Measurements from ENCODE around the gene CXCR2.
"Not testable (repeated sequence)": the region's sequence is repeated elsewhere in the genome, so short reads cannot be mapped to it uniquely, and the experiment has no call there.

CXCR2 gene

DNA sequence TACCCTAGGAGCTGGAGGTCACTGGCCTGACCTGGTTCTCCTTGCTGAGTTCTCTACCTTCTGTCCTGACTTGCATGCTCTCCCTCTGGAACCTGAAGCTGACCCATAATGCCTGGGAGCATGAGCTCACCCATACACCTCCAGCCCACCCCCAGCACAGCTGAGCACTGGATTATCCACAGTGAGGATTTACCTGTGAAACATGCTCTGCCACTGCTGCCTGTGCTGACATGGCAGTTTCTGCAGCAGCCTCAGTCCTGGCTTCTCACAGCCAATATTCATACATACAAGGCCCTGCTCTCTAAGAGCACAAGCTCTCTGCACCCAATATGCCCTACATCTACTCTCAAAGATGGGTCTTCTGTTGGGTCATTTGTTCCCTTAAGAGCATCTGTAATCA, 5.0 kb downstream of the CXCR2 start:
- no peak for DNase-seq

DNA sequence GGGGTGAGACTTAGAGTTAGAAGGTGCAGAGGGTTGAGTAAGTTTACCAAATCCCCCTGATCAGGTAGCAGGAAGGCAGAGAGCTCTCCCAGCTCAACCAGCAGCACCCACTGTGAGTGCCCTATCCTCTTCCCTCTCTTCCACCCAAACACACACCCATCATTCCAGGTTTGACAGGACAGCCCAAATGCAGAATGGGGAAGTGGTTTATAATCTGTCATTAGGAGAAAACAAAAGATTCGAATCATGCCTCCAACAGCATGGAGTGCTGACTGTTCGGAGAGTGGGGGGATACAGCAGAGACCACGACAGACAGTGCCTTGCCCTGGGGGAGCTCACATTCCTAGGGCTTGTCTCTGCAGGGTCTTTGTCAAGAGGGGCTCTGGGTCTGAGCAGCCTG, 11.7 kb downstream of the CXCR2 start:
- no peak for DNase-seq

DNA sequence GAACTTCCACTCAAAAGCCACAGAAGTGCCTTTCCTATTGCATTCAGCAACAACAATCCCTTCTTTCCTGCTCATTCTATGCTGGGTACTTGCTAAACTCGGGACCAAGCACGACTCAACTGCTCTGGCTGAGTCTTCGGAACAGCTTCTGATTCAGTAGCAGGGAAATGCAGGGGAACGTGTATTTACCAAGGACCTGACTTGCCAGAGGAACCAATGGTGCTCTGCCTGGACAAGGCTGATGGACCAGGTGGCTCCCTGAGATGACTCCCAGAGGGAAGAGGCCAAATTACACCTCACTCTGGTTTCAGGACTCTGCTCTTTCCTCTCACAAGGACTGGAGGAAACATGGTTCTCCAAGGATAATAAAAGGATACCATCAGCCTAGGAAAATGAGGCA, 12.2 kb downstream of the CXCR2 start:
- DNase-seq: no peak

DNA sequence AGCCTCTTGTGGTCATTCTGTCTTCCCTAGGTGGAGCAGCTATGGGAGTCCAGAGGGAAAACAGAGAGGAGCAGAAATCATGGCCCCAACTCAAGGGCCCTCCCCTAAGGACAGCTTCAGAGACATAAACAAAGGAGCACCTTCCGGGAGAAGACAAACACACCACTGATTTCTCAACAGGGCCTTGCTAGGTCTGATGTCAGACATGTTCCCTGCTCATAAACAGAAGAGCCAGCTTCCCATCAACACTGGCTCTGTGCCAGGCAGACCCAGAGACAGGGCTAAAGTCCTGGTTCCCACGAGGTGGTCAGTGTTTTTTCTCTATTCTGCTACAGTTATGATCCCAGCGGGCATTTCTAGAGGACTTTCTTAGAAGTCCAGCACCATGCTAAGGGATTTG, 19.3 kb downstream of the CXCR2 start:
- DNase-seq: no peak

DNA sequence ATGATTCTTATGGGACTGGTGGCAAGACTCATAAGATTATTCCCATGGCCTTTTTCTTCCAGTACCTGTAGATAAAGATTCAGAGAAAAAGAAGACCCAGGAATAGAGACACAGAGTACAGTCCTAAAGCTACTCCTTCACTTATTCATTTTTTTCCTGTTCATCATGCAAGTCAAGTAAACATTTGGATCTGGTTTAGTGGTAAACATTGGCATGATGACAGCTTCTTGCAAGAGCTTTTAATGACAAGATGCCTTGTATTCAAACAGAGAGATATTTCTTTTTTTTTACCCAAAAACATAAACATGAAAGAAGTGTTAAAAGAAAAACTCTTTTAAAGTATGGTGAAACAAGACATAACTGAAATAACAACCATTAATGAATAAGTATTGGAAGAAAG, 20.2 kb downstream of the CXCR2 start:
- no peak for DNase-seq

DNA sequence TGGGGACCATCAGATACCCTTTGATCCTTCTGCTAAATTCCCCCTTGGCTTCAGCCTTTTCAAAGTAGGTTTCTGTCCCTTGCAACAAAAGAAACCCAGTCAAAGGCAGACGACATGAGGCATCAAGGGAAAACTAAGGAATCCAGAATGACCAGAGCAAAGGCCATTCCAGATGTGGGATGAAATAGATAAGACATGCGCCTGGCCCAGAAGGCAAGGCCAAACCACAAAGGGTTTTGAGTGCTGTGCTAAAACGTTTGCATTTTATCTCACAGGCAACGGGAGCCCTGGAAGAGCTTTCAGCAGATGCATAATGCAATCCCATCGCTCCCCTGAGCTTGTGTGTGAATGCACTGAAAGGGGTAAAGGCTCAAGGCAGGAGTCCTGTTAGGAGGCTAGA, 23.3 kb downstream of the CXCR2 start:
- no peak for DNase-seq

DNA sequence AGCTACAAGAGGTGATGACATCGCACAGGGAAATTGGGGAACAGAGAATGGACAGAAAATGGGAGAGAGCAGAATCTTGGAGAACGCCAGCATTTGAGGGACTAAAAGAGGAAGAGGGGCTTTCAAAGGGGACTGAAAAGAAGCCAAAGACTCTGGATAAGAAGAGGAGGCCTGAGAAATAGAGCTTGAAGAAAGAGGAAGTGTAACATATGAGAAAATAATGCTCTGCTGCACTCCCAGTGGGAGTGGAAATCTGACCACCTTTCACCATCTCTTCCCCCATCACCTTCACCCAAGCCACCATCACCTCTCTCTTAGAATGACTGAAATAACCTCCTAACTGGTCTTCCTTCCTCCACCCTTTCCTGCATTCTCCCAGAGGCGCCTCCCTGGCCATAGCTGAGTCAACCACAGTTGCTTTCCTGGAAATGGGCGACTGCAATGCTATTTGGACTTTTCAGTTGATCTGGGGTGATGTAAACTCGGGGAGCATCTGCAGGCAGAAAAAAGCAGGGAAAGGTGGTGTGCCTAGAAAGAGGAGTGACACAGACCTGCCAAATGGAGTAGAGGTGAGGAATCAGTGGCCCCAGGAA, 24.1 kb downstream of the CXCR2 start:
- no peak for DNase-seq

DNA sequence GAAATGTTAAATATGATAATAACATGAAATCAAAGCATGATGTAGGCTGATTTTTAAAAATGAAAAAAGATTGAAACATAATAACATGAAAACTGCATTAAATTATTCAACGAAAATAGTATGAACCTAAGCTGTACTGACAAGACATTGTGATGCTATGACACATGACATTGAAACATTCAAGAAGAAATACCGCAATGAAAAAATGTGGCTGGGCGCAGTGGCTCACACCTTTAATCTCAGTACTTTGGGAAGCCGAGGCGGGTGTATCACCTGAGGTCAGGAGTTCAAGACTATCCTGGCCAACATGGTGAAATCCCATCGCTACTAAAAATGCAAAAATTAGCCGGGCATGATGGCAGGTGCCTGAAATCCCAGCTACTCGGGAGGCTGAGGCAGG, 26.3 kb downstream of the CXCR2 start:
- DNase-seq: no peak

DNA sequence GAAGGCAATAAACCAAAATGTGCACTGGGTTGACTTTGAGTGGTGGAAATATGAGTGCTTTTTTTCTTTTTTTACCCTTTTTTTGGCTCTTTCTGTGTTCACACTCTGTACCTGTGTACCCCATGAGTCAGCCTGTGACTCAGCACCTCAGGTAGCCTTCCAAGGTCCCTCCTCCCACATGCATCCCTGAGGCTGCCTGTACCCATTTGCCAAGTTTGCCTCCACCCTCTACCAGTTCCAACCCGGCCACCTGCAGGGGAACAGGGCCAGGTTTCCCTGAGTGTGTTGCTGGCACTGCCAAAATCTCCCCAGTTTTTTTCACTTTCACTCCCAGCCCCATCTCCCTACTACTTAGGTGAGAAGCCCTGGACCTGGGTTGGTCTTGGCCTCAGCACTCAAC, 26.9 kb downstream of the CXCR2 start:
- DNase-seq: no peak

DNA sequence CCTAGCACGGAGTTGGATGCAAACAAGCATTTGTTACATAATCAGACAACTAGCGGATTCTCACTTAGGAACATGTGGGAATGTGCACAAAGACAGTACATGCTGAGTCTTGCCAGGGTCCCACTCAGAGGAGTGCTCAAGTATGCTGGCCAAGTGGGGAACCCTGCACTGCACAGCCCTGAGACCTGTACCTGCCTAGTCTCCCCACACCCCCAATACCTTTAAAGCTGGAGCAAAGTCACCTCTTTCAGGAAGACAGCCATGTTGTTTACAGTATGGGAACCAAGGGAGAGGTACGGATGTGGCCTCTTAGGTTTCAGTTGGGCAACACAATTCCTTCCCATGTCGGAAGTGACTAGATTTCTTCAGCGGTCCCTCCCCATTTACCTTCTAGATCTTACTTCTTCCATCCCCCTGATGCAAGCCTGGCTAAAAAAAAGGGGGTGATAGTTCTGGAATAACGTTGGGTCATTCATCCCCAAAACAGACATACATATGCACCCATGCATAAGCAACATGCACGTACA, 30.2 kb downstream of the CXCR2 start:
- DNase-seq: no peak

DNA sequence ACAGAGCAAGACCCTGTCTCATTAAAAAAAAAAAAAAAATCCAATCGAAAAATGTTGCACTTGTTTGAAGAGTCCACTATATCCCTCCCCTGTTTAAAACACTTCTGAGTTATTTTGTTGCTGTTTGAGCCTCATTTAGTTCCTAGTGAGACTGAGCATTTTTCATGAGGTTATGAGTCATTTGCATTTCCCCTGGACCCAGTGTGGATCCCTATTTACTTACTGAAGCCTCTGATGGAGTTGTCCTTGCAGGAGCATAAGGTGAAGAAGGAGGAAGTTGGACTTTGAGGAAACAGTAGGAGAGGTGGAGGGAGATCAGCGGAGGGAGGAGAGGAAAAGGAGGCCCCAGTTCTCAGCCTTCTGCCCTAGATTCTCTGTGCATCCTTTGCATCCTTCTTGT, 35.8 kb downstream of the CXCR2 start:
- no peak for DNase-seq

DNA sequence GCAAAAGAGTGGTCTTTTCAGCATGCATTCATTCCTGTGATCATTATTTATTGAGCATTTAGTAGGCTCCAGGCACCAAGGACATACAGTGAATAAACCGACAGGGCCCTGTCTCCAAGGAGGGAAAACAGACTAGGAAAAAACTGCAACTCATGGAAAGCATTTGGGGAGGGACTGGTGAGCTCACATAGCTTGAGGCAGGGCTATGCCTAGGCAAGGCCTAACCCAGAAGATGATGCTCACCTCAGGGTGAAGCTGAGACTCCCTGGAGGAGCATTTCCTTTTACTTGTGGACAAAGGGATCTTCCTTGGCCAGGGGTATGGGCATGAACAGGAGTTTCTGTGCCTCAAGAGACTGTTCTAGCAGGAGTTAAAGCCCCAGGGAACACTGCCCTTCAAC, 37.0 kb downstream of the CXCR2 start:
- DNase-seq: no peak

DNA sequence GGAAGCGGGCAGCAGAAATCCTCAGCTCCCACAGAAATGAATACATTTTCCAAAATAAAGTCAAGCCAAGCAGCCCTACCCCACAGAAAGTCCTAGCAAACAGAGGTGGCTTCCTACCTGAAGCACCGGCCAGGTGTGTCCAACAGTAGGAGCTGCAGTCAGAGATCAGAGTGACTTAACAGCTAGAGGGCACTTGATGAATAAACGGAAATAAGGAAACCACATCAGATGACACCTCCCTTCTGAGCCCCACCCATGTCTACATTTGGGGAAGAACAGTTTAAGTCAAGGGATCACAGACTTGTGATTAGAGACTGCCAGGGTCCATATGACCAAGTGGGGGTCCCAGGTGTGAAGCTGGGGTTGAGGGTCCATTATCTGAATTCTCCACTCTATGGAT, 41.0 kb downstream of the CXCR2 start, which contains the start of gene CXCR1:
Gene CXCR1, minus strand, starts transcription at position 172 of the 400 bp plus-strand sequence. CDS start 1,751 bp downstream, outside the sequence.
- DNase-seq: no peak

DNA sequence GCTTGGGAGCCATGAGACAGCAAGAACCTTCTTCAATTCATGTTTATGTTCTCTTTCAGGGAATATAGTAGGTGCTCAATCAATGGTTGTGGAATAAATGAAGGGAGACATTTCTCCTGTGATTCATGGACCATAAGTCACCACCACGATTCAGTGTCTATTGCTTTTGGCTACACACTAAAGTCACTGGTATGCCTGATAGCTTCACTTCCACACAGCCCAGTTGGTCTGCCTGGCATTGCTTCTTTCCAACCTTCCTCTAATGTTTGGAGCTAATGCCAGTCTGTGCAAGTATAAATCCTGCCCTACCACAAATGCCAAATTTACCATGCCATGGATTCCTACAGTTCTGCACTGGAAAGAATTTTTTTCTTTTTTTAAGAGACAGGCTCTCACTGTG, 42.2 kb downstream of the CXCR2 start:
- no peak for DNase-seq

DNA sequence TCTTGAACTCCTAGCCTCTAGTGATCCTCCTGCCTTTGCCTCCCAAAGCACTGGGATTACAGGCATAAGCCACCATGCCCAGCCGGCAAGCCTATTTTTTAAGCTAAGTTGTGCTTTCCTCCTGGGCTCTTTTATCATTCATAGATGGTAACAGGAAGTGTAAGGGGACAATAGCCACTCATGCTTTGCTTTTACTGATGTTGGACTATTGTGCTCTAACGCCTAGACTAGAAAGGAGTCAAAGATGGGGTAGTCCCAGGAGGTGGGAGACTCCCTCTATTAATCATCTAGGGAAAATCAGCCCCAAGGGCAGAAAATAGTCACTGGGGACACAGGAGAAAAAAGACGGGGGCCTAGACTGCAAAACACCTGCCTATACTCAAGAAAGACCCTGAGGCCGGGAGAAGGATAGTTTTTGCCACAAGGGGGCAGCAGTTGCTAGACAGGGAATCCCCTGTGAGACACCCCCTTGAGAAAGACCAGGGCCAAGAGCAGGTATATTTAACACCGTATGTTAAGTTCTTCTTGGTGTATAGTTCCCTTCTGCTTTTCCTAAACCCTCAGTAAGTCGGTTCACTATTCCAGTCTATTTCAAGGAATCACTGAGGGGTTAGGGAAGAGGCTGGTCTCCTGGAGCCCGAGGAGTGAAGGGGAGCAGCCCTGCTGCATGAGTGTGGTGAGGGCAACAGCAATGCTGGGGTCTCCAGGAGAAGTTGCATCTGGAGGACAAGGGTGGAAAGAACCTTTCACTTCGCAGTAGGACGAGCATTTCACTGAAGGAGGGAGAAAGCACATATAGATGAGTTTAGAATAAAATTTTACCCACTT, 43.0 kb downstream of the CXCR2 start:
- DNase-seq: peak; percentile 5

DNA sequence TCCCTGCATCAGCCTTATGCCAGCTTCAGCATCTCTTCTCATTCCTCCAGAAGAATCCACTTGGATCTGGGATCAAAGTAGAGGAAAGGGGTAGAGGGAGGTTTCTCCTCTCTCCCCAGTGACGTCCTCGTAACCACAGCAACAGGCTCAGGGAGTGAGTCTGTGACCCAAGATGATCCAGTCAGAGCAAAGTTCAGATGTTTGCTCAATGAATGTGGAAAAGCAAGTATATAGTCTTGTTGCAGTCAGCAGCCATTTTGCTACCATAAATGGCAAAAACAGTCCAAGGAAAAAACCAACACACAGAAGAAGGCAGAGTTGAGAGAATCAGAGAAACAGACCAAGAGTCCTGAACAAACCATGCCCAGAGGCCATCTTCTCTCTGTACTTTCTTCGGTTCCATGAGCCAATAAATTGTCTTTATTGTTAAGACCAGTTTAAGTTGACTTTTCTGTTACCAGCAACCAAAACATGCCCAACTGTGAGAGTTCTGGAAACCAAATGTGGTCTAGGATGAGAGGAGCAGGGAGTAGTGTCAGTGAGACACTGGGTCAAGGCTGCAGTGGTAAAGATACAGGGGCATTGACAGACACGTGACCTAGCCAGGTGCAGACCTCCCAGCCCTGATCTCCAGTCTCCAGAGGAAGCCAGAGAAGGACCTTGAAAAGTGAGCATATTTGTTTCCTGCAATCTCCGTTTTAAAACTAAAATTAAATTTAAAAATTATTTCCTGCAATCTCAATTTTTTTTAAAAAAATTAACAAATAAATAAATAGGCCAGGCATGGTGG, 44.1 kb downstream of the CXCR2 start:
- no peak for DNase-seq

DNA sequence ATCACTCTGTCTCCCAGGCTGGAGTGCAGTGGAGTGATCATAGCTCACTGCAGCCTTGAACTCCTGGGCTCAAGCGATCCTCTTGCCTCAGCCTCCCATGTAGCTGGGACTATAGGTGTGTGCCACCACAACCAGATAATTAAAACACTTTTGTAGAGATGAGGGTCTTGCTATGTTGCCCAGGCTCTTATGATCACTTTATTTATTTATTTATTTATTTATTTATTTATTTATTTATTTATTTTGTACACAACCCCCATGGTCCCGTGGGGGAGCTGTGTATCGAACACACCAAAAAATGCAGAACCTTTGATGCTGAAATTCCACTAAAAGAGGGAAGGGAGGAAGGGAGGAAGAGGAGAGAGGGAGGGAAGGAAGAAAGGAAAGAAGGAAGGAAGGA, 45.9 kb downstream of the CXCR2 start:
- not testable (repeated sequence) for DNase-seq

DNA sequence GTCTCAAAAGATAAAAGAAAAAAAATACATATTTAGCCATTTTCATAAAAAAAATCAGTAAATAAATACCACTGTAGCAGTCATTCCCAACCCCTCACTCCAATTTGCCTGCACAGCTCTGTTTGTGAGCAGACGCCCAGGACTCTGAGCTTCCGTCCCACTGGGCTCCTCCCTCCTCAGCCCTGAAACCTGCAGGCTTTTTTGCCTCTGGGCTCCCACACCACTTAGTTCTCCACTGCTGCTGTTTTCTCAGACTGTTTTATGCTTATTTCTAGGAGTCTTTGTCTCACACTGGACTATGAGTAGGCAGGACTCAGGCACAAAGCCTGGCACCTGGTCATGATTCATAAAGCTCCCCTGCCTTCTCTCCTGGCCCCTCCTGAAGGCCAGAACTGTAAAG, 47.0 kb downstream of the CXCR2 start:
- no peak for DNase-seq

DNA sequence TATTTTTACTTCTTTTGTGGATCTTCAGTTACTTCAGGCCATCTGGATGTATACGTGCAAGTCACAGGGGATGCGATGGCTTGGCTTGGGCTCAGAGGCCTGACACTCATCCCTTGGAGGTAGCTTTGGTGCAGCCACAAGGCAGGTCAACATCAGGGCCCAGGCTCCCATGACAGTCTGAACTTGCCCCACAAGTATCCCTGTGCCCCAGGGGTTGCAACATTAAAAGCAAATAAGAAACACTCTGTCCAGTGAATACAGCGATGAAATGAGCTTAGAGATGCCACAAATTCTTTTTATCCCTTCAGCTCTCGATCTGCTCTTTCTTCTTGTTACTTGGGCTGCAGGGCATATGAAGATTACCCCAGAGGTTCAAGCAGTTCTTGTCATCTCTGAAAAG, 54.0 kb downstream of the CXCR2 start:
- no peak for DNase-seq

DNA sequence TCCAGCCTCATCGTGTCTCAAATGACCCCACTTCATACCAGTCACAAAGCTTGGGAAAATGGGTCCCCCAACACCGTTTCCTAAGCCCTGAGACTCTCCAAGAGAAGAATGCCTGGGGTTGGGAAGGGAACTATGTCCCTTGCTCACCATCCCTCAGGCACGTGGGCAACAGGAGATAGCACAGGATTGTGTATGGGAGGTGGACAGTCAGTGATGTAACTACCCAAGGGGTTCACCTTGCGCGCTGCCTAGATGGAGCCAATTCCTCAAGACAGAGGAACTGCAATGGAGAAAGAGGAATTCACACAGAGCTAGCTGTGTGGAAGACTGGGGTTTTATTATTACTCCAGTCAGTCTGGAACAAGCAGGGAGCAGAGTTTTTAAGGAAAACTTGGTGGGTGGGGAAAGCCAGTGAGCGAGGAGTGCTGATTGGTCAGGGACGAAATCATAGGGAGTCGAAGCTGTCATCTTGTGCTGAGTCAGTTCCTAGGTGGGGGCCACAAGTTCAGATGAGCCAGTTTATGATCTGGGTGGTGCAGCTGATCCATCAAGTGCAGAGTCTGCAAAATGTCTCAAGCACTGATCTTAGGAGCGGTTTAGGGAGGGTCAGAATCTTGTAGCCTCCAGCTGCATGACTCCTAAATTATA, 54.8 kb downstream of the CXCR2 start:
- DNase-seq: no peak

DNA sequence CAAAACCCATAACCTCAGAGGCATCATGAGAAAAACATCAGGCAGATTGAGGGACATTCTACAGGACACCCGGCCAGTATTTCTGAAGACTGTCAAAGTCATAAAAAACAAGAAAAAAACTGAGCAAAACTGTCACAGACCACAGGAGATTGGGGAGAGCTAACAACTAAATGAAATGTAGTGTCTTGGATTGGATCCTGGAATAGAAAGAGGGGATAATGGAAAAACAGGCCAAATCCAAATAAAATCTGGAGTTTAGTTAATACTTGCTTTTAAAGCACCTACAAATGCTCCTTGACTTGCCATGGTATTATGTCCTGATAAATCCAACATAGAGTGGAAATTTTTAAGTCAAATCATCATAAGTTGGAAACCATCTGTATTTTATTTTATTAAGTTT, 58.5 kb downstream of the CXCR2 start:
- no peak for DNase-seq

DNA sequence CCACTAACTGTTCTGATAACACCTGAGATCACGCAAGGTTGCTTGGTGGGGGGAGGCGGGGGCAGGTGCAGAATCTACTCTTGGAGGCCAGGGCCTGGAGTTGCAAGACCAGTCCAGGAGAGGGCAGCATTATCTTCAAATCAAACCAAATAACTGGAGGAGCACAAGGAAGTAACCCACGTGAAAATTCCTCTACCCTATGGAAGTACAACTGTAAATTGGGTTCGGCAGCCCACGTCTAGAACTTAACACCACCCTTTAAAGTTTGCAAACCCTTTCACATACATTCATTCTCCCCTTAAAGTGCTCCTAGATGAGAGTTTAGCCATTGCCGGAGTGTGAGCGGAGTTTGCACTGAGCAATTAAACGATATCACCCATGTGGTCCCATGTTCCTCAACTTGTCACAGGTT, 60.5 kb downstream of the CXCR2 start:
- DNase-seq: peak; percentile 67
